NB4 (cell line): ENCODE results near the gene RPL22.

Experiments
- DNase-seq: peaks from one replicate; pipeline ENCODE4 v3.0.0; 2010; ENCODE audit warnings: low read depth
- H3K4me3 ChIP-seq: one replicate; pipeline ENCODE4 v1.5.1; 2011; ENCODE audit warnings: mild to moderate bottlenecking, low read depth, low read length, moderate library complexity
- MYC ChIP-seq: IDR thresholded peaks from 2 replicates; pipeline ENCODE4 v1.6.1; 2011; ENCODE audit warnings: low read depth, low read length
- POLR2A ChIP-seq: IDR thresholded peaks from 2 replicates; pipeline ENCODE4 v1.6.1; 2011; ENCODE audit warnings: mild to moderate bottlenecking; ENCODE audit not compliant: insufficient read length; ENCODE audit errors: extremely low read depth
- TF ChIP-seq, protein P1 (sequence below): IDR thresholded peaks from 2 replicates; pipeline ENCODE4 v1.6.1; 2011; ENCODE audit warnings: low read depth, low read length
- TF ChIP-seq, protein P2 (sequence below): IDR thresholded peaks from one replicate; pipeline ENCODE4 v1.5.1; 2012; ENCODE audit warnings: low read depth, low read length

The RPL22 gene

GRCh38 chr1:6233376-6233775 lies 34.0 kb upstream of the RPL22 start:
- no peak for DNase-seq
- TF ChIP-seq, protein P1, sequence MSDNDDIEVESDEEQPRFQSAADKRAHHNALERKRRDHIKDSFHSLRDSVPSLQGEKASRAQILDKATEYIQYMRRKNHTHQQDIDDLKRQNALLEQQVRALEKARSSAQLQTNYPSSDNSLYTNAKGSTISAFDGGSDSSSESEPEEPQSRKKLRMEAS = no peak
- TF ChIP-seq MYC = no peak
- TF ChIP-seq POLR2A = no peak
- TF ChIP-seq, protein P2, sequence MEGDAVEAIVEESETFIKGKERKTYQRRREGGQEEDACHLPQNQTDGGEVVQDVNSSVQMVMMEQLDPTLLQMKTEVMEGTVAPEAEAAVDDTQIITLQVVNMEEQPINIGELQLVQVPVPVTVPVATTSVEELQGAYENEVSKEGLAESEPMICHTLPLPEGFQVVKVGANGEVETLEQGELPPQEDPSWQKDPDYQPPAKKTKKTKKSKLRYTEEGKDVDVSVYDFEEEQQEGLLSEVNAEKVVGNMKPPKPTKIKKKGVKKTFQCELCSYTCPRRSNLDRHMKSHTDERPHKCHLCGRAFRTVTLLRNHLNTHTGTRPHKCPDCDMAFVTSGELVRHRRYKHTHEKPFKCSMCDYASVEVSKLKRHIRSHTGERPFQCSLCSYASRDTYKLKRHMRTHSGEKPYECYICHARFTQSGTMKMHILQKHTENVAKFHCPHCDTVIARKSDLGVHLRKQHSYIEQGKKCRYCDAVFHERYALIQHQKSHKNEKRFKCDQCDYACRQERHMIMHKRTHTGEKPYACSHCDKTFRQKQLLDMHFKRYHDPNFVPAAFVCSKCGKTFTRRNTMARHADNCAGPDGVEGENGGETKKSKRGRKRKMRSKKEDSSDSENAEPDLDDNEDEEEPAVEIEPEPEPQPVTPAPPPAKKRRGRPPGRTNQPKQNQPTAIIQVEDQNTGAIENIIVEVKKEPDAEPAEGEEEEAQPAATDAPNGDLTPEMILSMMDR = no peak
- H3K4me3 ChIP-seq = no peak overlapping the region

GRCh38 chr1:6225651-6226050 lies 26.3 kb upstream of the RPL22 start:
- TF ChIP-seq, protein P2 = no peak
- TF ChIP-seq, protein P1 = no peak
- TF ChIP-seq MYC = no peak
- H3K4me3 ChIP-seq = no peak overlapping the region
- no peak for DNase-seq

DNA sequence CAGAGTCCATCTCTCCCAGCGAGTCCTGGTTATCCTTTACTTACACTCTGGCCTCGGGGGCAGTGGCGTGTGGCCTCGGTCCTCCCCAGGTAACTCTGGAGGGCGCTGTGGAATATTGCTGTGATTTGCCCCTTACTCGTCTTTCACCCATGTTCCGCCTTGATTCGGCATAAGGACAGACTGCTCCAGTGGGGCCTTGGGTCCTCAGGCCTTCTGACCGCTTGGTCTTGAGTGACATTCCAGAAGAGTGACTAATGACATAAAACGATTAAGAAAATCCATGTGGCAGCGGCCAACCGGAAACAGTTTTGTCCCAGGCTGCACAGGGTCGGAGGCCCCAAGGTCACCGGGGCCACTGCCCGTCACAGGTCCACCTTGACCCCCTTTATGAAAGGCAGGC lies 25.3 kb upstream of the RPL22 start:
- no peak overlapping the region for H3K4me3 ChIP-seq
- no peak for DNase-seq
- TF ChIP-seq, protein P2 = no peak
- TF ChIP-seq, protein P1 = no peak
- TF ChIP-seq POLR2A (no peak), MYC (no peak)

DNA sequence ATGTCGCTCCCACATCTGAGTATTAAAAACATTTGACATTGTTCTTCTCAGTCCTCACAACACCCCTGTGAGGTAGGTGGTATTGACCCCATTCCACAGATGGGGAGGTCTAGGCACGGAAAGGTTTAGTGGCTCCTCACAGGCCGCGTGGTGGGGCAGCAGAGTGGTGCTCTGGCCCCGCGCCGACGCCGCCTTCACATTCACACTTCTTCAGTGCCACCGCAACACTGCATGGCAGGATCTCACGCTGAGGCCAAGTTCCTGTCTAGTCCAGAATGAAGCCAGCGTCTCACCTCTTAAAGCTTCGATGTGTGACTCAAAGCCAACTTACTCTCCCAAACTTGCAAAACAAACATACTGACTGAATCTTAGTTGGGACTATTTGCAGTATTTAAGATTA lies 24.2 kb upstream of the RPL22 start:
- no peak overlapping the region for H3K4me3 ChIP-seq
- no peak for DNase-seq
- TF ChIP-seq, protein P1 = no peak
- TF ChIP-seq MYC (no peak), POLR2A (no peak)
- TF ChIP-seq, protein P2 = no peak

- no peak overlapping the region for H3K4me3 ChIP-seq
- DNase-seq = no peak
- TF ChIP-seq, protein P2 = no peak
- TF ChIP-seq, protein P1 = no peak
- TF ChIP-seq POLR2A = no peak
- no peak for TF ChIP-seq MYC
These were observed 23.2 kb upstream of the RPL22 start for GRCh38 chr1:6222636-6223035.

DNA sequence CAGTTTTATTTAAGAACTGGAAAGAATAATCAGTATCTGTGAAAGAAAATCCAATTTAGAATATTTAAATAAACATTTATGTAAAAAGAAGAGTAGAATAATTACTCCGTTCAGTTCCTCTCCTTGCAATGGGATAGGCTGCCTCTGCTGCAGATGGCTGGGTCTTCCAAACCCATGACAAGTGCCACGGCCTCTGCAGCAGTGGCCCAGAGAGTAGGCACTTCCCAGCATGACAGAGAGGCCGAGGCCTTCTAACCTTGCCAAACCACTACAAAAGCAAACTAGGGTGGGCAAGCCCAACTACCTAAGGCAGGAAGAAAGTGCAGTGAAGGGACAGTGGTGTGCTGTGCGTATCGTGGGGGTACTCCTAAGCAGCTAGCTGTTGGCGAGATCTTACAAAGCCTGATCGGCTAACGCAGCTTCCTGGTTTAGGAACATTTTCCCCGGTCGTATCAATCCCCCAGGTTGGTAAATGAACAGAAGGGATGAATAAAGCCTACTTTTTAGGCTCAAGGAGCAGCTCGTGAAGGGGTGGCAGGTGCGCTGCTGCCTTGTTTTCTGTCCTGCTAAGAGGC lies 21.9 kb upstream of the RPL22 start:
- DNase-seq = no peak
- TF ChIP-seq, protein P2 = no peak
- no peak for TF ChIP-seq MYC
- no peak for TF ChIP-seq POLR2A
- H3K4me3 ChIP-seq = no peak overlapping the region
